Measurements from ENCODE around the gene DPRX. TPM values are rescaled to one million over a fixed set of nuclear protein-coding genes. Genes with fewer than 3 reads are reported as not detected.

DPRX gene
- total and polyA plus RNA-seq, 2 donors (not counting 3 experiments of a cell fraction or from before 2014, with no cell fraction given): not detected

DNA sequence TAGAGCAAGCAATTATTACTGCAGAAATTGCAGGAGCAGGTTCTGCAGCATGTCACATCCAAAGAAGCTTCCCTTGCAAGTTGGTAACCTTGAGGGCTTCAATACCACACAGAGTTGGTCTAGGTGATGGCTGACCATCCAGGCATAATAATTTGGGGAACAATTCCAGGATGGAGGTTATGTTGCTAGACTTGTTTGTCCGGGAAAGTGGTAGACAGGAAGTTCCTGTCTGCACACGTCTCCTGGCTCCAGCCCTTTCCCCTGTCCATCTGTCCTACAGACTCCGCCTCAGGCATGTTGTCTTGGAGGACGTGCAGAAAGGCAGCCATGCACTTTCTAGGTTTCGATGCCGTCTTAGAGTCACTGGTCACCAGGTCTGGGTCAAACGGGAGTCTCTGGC is 26.0 kb downstream of the DPRX start:
- no peak for FAIRE-seq
- POLR2A ChIA-PET: no interaction called here

DNA sequence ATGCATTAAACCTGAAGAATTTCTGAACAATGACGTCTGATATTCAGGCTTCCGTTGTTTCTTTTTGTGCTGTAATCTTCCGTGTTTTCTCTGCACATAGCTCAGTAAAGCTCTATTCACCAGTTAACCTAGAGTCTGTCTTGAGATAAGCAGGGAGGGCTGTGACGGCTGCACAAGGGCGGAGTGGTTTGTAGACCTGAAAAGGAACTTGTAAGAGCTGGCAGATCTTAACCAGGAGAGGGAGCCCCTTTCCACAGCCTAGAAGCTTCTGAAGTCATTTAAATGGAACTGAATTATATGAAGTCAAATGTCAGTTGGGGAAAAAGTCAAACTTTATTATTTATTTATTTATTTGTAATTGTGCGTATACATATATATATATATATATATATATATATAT is 27.5 kb downstream of the DPRX start:
- no peak for TF ChIP-seq FOS (IDR thresholded peaks at IDR 0.05; ENCODE audit: borderline replicate concordance, insufficient read depth, low read length)
- TF ChIP-seq MYC (IDR thresholded peaks at IDR 0.05; ENCODE audit: low read depth, low read length): no peak
- TF ChIP-seq POLR2AphosphoS5 (IDR thresholded peaks at IDR 0.05; ENCODE audit: insufficient read depth, low read depth, low read length): no peak
- TF ChIP-seq EZH2 (IDR thresholded peaks at IDR 0.05; ENCODE audit: borderline replicate concordance, low read depth, low read length, severe bottlenecking): no peak
- TF ChIP-seq GATA2 (IDR thresholded peaks at IDR 0.05; ENCODE audit: insufficient read depth, insufficient read length, low read depth, low read length): no peak
- no peak for TF ChIP-seq POLR2A (IDR thresholded peaks at IDR 0.05; ENCODE audit: low read depth, low read length)
- TF ChIP-seq, protein P1, sequence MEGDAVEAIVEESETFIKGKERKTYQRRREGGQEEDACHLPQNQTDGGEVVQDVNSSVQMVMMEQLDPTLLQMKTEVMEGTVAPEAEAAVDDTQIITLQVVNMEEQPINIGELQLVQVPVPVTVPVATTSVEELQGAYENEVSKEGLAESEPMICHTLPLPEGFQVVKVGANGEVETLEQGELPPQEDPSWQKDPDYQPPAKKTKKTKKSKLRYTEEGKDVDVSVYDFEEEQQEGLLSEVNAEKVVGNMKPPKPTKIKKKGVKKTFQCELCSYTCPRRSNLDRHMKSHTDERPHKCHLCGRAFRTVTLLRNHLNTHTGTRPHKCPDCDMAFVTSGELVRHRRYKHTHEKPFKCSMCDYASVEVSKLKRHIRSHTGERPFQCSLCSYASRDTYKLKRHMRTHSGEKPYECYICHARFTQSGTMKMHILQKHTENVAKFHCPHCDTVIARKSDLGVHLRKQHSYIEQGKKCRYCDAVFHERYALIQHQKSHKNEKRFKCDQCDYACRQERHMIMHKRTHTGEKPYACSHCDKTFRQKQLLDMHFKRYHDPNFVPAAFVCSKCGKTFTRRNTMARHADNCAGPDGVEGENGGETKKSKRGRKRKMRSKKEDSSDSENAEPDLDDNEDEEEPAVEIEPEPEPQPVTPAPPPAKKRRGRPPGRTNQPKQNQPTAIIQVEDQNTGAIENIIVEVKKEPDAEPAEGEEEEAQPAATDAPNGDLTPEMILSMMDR (IDR thresholded peaks at IDR 0.05; ENCODE audit: extremely low read depth in 1 of 2, insufficient read depth in 1 of 2, low read depth in 1 of 2, low read length in 2 of 2): no peak
- no peak for TF ChIP-seq JUN (IDR thresholded peaks at IDR 0.05; ENCODE audit: borderline replicate concordance, insufficient read depth, insufficient read length, low read depth)
- TF ChIP-seq, protein P2, sequence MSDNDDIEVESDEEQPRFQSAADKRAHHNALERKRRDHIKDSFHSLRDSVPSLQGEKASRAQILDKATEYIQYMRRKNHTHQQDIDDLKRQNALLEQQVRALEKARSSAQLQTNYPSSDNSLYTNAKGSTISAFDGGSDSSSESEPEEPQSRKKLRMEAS (IDR thresholded peaks at IDR 0.05; ENCODE audit: insufficient read depth, insufficient read length): no peak
- Histone ChIP-seq H3K4me2 (ENCODE audit: insufficient read depth, low read length) (no peak overlapping the region), H3K27ac (ENCODE audit: insufficient read depth, low read depth, low read length) (no peak overlapping the region), H3K4me3 (replicated peaks in 1 of 3; ENCODE audit: insufficient read depth in 1 of 3, low read depth in 1 of 3, low read length in 3 of 3) (no peak overlapping the region), H3K9ac (replicated peaks; ENCODE audit: extremely low read depth, insufficient read depth, low read length) (no peak overlapping the region), H3K36me3 (ENCODE audit: control insufficient read depth in 2 of 2, extremely low read depth in 1 of 2, insufficient read depth in 2 of 2, low read length in 2 of 2) (no peaks in the 10 kb centered on the region), H4K20me1 (replicated peaks; ENCODE audit: control insufficient read depth, extremely low read depth, insufficient read depth, low read length) (no peaks in the 10 kb centered on the region), H3K9me1 (replicated peaks; ENCODE audit: control insufficient read depth, extremely low read depth, insufficient read depth, low read length) (no peaks in the 10 kb centered on the region), H3K79me2 (ENCODE audit: control insufficient read depth, insufficient read depth, low read length) (no peaks in the 10 kb centered on the region), H3K27me3 (ENCODE audit: control insufficient read depth in 2 of 2, insufficient read depth in 2 of 2, low read length in 2 of 2) (no peaks in the 10 kb centered on the region), H2AFZ (ENCODE audit: low read depth, low read length) (no peak overlapping the region), H3K9me3 (replicated peaks; ENCODE audit: control insufficient read depth, insufficient read depth, low read length) (peaks cover 9% of the 10 kb centered on the region), H3K4me1 (ENCODE audit: control insufficient read depth, extremely low read depth, insufficient read depth, low read length) (no peaks in the 10 kb centered on the region)
- intact Hi-C loops (cut with micrococcal nuclease) (no loop called here), dilution Hi-C loops (cut with MboI; ENCODE audit: extremely low pct_ligation_motif_present, low sequenced_read_pairs) (no loop called here)
- ChIA-PET POLR2A (no interaction called here), CTCF (no interaction called here)
- no peak for FAIRE-seq
- BruUV-seq (replicated peaks): no TSS peak
- no peak for DNase-seq (ENCODE audit: low read depth, low spot score)

More for the DNA sequence above, 26.0 kb downstream of the DPRX start:
- H2AFZ ChIP-seq (ENCODE audit: low read depth, low read length): no peak overlapping the region
- H3K9ac ChIP-seq (replicated peaks; ENCODE audit: extremely low read depth, insufficient read depth, low read length): no peak overlapping the region
- H3K4me2 ChIP-seq (ENCODE audit: insufficient read depth, low read length): no peak overlapping the region
- CTCF ChIA-PET: no interaction called here
- H3K27me3 ChIP-seq (ENCODE audit: control insufficient read depth in 2 of 2, insufficient read depth in 2 of 2, low read length in 2 of 2): no peaks in the 10 kb centered on the region
- H3K36me3 ChIP-seq (ENCODE audit: control insufficient read depth in 2 of 2, extremely low read depth in 1 of 2, insufficient read depth in 2 of 2, low read length in 2 of 2): no peaks in the 10 kb centered on the region
- no peaks in the 10 kb centered on the region for H3K79me2 ChIP-seq (ENCODE audit: control insufficient read depth, insufficient read depth, low read length)
- H3K9me3 ChIP-seq (replicated peaks; ENCODE audit: control insufficient read depth, insufficient read depth, low read length): peaks cover 9% of the 10 kb centered on the region
- no peak for DNase-seq (ENCODE audit: low read depth, low spot score)
- H4K20me1 ChIP-seq (replicated peaks; ENCODE audit: control insufficient read depth, extremely low read depth, insufficient read depth, low read length): no peaks in the 10 kb centered on the region
- no peak overlapping the region for H3K4me3 ChIP-seq (replicated peaks in 1 of 3; ENCODE audit: insufficient read depth in 1 of 3, low read depth in 1 of 3, low read length in 3 of 3)
- TF ChIP-seq POLR2AphosphoS5 (IDR thresholded peaks at IDR 0.05; ENCODE audit: insufficient read depth, low read depth, low read length) (no peak), JUN (IDR thresholded peaks at IDR 0.05; ENCODE audit: borderline replicate concordance, insufficient read depth, insufficient read length, low read depth) (no peak), EZH2 (IDR thresholded peaks at IDR 0.05; ENCODE audit: borderline replicate concordance, low read depth, low read length, severe bottlenecking) (no peak)
- H3K27ac ChIP-seq (ENCODE audit: insufficient read depth, low read depth, low read length): no peak overlapping the region
- H3K4me1 ChIP-seq (ENCODE audit: control insufficient read depth, extremely low read depth, insufficient read depth, low read length): no peaks in the 10 kb centered on the region
- intact Hi-C loops (cut with micrococcal nuclease): no loop called here
- BruUV-seq (replicated peaks): no TSS peak
- no peaks in the 10 kb centered on the region for H3K9me1 ChIP-seq (replicated peaks; ENCODE audit: control insufficient read depth, extremely low read depth, insufficient read depth, low read length)
- dilution Hi-C loops (cut with MboI; ENCODE audit: extremely low pct_ligation_motif_present, low sequenced_read_pairs): no loop called here

All from endothelial cell of umbilical vein (primary cell).